SK-N-SH (cell line): Measurements from ENCODE around the gene KMT2A.

Experiments
- CHD2 ChIP-seq: fragments of 150-350 bp; IDR thresholded peaks from 2 replicates; pipeline ENCODE4 v1.6.1; 2018; ENCODE audit warnings: low read length; ENCODE audit not compliant: partially characterized antibody
- JUND ChIP-seq: IDR thresholded peaks from 2 replicates; pipeline ENCODE4 v1.4.0; 2012
- MXI1 ChIP-seq: IDR thresholded peaks from 2 replicates; pipeline ENCODE4 v1.6.1; 2012; ENCODE audit warnings: mild to moderate bottlenecking, low read depth, low read length, improper control_type of control experiment
- RAD21 ChIP-seq: IDR thresholded peaks from 2 replicates; pipeline ENCODE4 v1.6.1; 2012; ENCODE audit warnings: mild to moderate bottlenecking, low read length
- RCOR1 ChIP-seq: fragments of 150-350 bp; IDR thresholded peaks from 2 replicates; pipeline ENCODE4 v1.6.1; 2017; ENCODE audit warnings: antibody characterized with exemption, low read length
- TAF1 ChIP-seq: IDR thresholded peaks from 2 replicates; pipeline ENCODE4 v1.6.1; 2012; ENCODE audit warnings: low read depth, mild to moderate bottlenecking, low read length, moderate library complexity, borderline replicate concordance
- TF ChIP-seq, protein P1 (sequence below): fragments of 200-600 bp; sonication (generic); IDR thresholded peaks from 2 replicates; pipeline ENCODE4 v1.6.1; 2017; ENCODE audit warnings: antibody characterized with exemption, mild to moderate bottlenecking, moderate library complexity
- TF ChIP-seq, protein P2 (sequence below): IDR thresholded peaks from 2 replicates; pipeline ENCODE4 v1.4.0; 2012; ENCODE audit warnings: low read depth
- TF ChIP-seq, protein P3 (sequence below): fragments of 150-350 bp; IDR thresholded peaks from 2 replicates; pipeline ENCODE4 v1.6.1; 2017; ENCODE audit warnings: antibody characterized with exemption, low read length, low read depth, borderline replicate concordance

DNA sequence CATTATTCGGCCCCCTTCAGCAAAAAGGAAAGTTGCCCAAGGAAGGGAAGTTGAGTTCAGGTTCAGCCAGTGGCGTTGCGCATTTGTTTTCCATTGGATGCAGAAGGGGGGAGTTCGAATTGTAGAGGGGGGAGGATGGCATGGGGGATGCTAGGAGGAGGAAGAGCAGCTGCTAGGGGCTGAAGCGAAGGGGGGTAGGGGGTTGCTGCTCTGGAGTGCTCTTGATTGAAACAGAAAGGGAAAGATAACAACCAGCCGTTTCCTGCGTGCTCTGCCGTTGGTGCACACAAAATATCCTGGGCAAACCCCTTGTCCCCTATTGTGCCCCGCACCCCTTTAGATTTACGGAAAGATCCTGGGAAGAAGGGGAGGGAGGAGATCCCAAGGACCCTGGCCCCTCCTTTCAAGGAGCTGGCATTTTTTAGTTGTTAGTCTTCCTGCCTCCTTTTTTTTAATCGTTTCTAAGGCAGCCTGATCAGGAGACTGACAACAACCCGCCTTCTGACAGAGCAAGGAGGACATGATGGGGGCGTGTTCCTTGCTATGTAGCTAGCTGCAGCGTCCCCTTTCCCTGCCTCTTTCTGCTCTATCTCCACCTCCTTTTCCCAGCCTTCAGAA lies 2.1 kb downstream of the KMT2A start:
- TF ChIP-seq, protein P1, sequence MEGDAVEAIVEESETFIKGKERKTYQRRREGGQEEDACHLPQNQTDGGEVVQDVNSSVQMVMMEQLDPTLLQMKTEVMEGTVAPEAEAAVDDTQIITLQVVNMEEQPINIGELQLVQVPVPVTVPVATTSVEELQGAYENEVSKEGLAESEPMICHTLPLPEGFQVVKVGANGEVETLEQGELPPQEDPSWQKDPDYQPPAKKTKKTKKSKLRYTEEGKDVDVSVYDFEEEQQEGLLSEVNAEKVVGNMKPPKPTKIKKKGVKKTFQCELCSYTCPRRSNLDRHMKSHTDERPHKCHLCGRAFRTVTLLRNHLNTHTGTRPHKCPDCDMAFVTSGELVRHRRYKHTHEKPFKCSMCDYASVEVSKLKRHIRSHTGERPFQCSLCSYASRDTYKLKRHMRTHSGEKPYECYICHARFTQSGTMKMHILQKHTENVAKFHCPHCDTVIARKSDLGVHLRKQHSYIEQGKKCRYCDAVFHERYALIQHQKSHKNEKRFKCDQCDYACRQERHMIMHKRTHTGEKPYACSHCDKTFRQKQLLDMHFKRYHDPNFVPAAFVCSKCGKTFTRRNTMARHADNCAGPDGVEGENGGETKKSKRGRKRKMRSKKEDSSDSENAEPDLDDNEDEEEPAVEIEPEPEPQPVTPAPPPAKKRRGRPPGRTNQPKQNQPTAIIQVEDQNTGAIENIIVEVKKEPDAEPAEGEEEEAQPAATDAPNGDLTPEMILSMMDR: no peak
- TF ChIP-seq RAD21 (peak; percentile 17; the same call in 1 of the 2 replicates), JUND (no peak), TAF1 (no peak), MXI1 (peak; percentile 93), RCOR1 (no peak), CHD2 (no peak)
- TF ChIP-seq, protein P2, sequence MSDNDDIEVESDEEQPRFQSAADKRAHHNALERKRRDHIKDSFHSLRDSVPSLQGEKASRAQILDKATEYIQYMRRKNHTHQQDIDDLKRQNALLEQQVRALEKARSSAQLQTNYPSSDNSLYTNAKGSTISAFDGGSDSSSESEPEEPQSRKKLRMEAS: no peak
- TF ChIP-seq, protein P3, sequence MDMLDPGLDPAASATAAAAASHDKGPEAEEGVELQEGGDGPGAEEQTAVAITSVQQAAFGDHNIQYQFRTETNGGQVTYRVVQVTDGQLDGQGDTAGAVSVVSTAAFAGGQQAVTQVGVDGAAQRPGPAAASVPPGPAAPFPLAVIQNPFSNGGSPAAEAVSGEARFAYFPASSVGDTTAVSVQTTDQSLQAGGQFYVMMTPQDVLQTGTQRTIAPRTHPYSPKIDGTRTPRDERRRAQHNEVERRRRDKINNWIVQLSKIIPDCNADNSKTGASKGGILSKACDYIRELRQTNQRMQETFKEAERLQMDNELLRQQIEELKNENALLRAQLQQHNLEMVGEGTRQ: no peak
